Stimulated activated CD4-positive, alpha-beta T cell treated with anti-CD3 and anti-CD28 coated beads, Interleukin-4, amount 100 ng/mL, for 1 hour (primary cell): Measurements from ENCODE around the gene CAMTA1.
A peak's percentile ranks its signal among the peaks of the same experiment; 100 is the strongest.

Source experiments
- DNase-seq: peaks from one replicate; pipeline ENCODE4 v3.0.0-alpha.2; 2020

Gene CAMTA1

DNA sequence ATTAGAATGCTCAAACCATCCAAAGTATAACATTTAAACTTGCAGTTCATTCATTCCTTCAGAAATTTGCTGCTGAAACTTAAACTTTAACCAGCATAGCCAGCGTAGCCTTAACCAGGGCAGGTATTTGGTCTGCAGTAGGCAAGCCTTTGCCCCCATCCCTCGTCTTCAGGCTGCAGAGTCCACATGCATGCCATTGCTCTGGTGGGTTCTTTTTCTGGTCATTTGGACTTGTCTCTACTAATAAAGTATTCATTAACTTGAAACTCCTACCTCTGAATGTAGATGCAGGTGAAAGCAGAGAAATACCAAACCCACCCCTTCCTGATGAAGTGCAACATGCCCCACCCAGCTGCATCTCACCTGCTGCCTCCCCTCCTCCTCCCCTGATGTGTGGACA lies 100.2 kb downstream of the CAMTA1 start:
- no peak for DNase-seq

DNA sequence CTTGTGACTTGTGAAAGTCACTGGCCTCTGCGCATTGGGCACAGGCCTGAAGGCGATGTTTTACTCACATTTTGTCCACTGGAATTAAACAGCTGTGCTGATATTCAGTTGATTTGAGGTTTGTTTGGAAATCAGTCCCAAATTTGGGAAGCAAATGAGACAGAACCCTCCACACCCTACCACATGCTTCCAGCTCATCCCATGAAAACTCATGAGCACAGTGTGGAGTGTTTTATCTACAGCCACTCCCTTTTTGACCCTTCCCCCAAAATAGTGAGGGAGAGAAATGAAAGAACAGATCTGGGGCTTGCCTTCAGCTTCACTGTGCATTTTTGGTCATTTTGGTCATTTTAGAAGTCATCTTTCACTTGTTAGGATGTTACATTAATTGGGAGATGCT lies 101.3 kb downstream of the CAMTA1 start:
- no peak for DNase-seq

GRCh38 chr1:6888268-6888667 lies 103.0 kb downstream of the CAMTA1 start:
- no peak for DNase-seq

- no peak for DNase-seq
Observed at GRCh38 chr1:6888870-6889269, 103.6 kb downstream of the CAMTA1 start.

DNA sequence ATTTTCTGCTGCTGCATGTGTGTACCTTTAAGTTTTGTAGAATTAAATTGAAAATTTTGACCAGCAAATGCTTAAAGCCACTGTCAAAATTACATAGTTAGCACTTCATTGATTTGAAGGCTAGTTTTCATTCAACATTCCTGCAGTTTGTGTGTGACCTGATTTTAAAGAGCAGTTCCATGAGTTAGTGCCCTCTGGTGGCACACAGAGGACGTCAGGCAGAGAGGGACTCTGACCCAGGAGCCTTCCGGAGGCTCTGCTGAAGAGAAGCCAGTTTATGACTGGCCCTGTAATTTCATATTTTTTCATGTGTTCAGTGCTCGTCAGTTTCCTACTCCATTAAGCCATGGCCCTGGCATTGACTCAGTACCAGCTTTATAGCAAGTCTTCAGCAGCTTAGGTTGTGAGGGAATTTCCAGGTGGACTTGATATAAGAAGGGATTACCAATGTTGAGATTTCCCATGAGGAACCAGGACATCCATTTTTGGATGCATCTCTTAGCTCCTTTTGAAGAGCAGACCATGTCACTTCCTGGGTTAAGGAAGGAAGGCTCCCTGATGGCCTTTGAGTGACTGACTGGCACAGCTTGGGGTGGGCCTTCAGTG lies 104.7 kb downstream of the CAMTA1 start:
- DNase-seq: peak; percentile 35

DNA sequence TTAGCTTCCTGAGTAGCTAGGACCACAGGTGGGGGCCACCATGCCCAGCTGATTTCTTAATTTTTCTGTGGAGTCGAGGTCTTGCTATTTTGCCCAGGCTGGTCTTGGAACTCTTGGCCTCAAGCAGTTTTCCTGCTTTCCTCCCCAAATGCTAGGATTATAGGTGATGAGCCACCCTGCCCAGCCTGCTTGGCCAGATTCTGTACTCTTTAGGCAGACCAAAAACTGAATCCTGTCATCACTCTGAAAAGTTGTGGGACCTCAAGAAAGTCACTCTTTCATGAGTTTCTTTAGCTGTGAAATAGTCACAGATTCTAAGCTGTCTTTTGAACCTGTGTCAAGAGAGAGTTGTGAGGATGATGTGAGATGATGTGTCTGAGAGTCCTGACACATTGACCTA lies 105.4 kb downstream of the CAMTA1 start:
- no peak for DNase-seq

DNA sequence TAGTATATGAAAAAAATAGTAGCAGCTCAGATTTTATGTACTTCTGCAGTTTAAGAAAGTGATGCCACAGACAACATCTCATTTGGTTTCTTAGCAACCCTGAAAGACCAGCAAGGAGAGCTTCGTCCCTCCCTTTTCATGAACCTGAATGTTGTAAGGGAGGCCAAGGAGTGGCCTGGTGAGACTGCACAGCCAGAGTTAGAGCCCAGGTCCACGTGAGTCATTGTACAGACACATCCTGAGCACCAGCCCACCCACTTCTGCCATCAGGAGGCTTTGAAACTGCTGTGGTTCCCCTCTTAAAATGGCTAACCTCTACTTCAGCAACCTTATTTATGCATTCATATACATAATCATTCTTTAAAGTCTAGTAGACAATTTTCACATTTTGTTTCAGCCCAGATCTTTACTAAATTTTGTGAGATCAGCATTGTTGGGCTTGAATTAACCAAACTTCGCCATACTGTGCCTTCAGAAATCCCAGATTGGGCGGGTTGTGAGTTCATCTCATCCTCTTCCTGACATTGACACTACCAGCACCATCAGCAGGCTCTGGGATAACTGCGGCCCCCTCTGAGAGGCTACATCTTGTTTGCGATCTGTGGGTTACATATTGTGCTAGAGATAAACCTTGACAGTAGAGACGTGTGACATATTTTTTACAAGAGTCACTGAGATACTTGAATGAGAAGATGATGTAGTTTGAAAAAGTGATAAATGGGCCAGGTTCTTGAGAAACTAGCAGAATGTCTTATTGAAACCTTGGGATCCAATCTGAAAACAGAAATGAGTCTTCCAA lies 106.7 kb downstream of the CAMTA1 start:
- peak; percentile 20 for DNase-seq

GRCh38 chr1:6893388-6893787 lies 108.1 kb downstream of the CAMTA1 start:
- DNase-seq: no peak

DNA sequence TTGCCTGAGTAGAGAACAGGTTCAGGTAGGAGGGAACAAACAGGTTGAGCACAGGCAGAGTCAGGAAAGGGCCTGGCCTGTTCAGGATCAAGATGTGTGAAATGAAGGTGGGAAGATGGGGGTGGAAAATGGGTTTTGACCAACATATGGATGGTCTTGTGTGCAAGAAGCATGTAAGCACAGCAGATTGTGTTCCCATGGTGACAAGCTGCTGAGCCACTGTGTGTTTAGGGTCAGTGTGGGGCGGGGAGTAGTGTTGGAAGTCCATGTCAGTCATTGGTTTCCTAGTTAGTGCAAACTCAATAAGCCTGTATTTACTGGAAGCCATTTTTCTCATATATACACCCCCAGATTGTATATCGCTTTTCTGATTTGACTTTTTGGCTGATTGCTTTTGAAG lies 111.9 kb downstream of the CAMTA1 start:
- no peak for DNase-seq

- DNase-seq: no peak
Observed at GRCh38 chr1:6898974-6899539, 113.8 kb downstream of the CAMTA1 start.

DNA sequence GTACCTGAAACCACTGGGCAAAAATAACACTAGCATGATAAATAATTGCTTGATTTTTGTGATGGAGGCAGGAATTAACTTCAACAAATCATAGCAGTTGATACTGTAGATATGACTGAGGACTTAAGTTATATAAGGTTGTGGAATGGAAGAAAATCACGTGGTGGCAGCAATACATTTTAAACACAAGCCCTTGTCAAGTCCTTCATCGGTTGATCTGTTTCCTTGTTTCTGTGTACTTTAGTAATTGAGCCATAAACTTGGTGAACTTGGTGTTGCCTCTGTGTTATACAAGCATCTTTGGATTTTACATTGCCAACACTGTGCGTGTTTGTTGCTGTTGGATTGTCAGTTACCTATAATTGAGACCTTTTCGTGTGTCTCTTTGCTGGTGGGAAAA lies 114.4 kb downstream of the CAMTA1 start:
- no peak for DNase-seq

DNA sequence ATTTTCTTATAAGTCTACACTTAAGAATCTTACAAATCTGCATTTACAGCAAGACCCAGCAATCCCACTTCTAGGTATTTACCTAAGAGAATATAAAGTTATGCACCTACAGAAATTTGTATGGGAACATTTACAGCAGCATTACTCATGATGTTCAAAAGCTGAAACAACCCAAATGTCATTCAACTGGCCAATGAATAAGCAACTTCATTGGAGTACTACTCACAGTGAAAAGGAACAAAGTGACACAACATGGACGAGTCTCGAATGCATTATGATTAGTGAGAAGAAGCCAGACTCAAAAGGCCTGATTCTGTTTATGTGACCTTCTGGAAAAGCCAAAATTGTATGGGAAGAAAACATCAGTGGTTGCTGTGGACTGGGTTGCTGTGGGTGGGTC lies 116.9 kb downstream of the CAMTA1 start:
- no peak for DNase-seq

GRCh38 chr1:6904476-6905170 lies 119.4 kb downstream of the CAMTA1 start:
- no peak for DNase-seq

DNA sequence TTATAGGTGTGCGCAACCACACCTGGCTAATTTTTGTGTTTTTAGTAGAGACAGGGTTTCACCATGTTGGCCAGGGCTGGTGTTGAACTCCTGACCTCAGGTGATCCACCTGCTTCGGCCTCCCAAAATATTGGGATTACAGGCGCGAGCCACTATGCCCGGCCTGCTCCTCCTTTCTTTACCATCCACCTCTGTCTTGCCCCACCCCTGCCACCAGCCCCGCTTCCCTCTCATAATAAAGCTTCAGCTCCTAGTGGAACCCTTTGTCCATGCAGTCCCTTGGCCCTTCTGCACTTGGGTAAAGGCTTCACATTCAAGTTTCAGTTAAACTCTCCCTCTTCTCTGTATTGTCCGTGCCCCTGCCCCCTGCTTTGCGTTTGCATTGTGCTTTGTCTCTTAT lies 120.1 kb downstream of the CAMTA1 start:
- no peak for DNase-seq

DNA sequence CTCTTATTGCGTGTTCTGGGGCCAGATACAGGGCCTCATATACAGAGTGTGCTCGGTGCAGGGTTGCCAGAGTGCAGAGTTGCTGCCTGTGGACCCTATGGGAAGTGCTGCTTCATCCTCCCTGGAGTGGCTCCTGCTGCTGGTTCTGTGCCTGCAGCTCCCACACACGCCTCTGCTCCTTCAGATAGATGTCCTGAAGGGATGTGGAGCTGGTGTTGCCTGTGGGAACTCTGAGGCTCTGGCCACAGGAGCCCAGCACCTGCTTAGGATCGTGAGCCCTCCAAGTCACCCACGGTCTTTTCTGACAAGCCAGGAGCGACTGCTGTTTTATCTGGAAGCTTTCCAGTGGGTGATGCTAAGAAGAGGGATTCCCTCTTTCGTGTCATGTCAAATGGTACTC lies 120.5 kb downstream of the CAMTA1 start:
- DNase-seq: no peak

- DNase-seq: no peak
Observed at GRCh38 chr1:6906783-6907182, 121.5 kb downstream of the CAMTA1 start.

GRCh38 chr1:6907201-6907600 lies 121.9 kb downstream of the CAMTA1 start:
- no peak for DNase-seq

DNA sequence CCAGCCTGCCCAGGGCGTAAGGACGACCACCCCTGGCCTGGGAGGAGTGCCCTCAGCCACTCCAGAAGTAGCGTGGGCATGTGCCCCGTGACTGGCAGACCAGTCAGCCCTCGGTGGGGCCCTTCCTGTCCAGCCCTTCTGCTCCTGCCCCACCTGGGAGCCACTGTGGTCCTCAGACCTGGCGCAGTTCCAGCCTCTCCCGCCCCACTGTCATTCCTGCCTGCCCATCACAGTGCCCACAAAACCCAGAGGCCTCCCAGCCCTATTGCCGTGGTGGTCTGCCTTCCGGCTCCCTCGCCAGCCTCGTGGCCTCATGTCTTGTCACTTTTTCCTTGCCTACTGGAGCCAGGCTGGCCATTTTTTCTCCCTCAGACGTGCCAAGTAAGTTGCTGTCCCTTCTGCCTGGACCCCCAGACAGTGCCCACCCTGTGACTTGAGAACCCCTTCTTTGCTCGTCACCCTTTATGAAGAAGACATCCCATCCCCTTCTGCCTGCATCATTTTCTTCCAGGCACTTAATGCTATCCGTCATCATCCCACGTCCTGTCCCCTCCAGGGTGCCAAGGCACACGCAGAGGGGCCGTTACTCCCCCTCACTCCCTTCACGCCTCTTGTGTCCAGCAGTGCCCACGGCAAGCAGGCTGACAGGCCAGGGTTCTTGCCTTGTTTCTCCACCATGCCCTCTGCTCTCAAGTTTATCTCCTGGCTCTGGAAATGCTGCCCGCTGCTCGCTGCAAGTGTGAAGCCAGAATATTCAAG lies 122.6 kb downstream of the CAMTA1 start:
- DNase-seq: no peak

- DNase-seq: no peak
Observed at GRCh38 chr1:6909401-6909800, 124.1 kb downstream of the CAMTA1 start.

GRCh38 chr1:6909857-6910256 lies 124.6 kb downstream of the CAMTA1 start:
- no peak for DNase-seq

- DNase-seq: no peak
Observed at GRCh38 chr1:6911021-6911941, 126.0 kb downstream of the CAMTA1 start.

DNA sequence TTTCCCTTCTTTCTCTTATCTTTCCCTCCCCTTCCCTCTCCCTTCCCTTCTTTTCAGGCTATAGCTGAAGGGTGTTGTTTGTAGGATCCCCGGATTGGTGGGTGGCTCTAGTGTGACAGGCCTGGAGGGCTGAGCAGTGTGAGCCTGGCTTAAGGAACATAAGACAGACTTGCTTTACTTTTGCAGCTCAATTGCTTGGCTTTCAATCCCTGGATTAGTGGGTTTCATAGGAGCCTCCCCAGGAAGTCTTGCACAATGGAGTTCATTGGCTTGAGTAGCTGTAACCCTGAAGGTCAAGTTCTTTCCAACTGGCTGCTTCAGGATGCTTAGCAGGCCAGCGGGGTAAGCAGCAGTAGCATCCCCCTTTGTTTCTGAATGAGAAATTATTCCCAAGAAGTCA lies 126.7 kb downstream of the CAMTA1 start:
- no peak for DNase-seq
